GM12878 (cell line): ENCODE measurements around the gene PMM2. TPM values are rescaled to one million over a fixed set of nuclear protein-coding genes. Genes with fewer than 3 reads are reported as not detected.

ENCODE experiments used
- ATAC-seq: fragments of 200-7000 bp; cut with Tn5 transposase; 3 replicates; pipeline ENCODE4 v1.9.1; 2020; ENCODE audit warnings: mild to moderate bottlenecking, moderate library complexity
- BruUV-seq: library from RNA; stranded (reverse); fragments of 400-500 nt; replicated peaks from 2 replicates; lab custom pipeline; 2021; lab: Mats Ljungman, UMichigan
- CTCF ChIA-PET: fragments of 300-600 bp; sonication (Branson Sonifier 250); formaldehyde crosslinking; extraction: SDS; loops from one replicate; lab custom pipeline; 2021; ENCODE audit warnings: inconsistent platforms; lab: Yijun Ruan, JAX
- POLR2A ChIA-PET: fragments of 350-600 bp; formaldehyde crosslinking; extraction: SDS; loops from one replicate; lab custom pipeline; 2021; ENCODE audit warnings: inconsistent platforms; lab: Charles Lee
- RAD21 ChIA-PET: fragments of 300-600 bp; sonication (Branson Sonifier 250); formaldehyde crosslinking; loops from one replicate; lab custom pipeline; 2023; ENCODE audit warnings: antibody characterized with exemption; ENCODE audit not compliant: unreplicated experiment; lab: Charles Lee
- SMC1A ChIA-PET: fragments of 300-600 bp; sonication (Branson Sonifier 250); formaldehyde crosslinking; loops from one replicate; lab custom pipeline; 2023; ENCODE audit not compliant: unreplicated experiment, uncharacterized antibody; lab: Charles Lee
- DNase-seq: peaks from one replicate; pipeline ENCODE4 v3.0.0-alpha.2; 2011; ENCODE audit warnings: low read depth, low spot score
- FAIRE-seq: peaks from 3 replicates; lab custom pipeline; 2011; peaks lifted over from hg19 to GRCh38; lab: Jason Lieb, UNC
- H2AFZ ChIP-seq: 2 replicates; pipeline ENCODE4 v1.6.0; 2011; ENCODE audit warnings: low read depth, low read length, control low read depth; ENCODE audit not compliant: control insufficient read depth
- H3K27ac ChIP-seq: 2 replicates; pipeline ENCODE4 v1.5.1; 2011; ENCODE audit warnings: control low read depth; ENCODE audit not compliant: control insufficient read depth, insufficient read depth
- H3K27me3 ChIP-seq, 2 experiments: replicated peaks in 1 of 2; 2 replicates each; pipeline versions ENCODE4 v1.6.0 to v1.6.1; 2011; ENCODE audit warnings: low read length in 1 of 2; ENCODE audit not compliant: control insufficient read depth in 2 of 2, insufficient read depth in 2 of 2
- H3K36me3 ChIP-seq, 2 experiments: 2 replicates each; pipeline ENCODE4 v1.5.1; 2011; ENCODE audit warnings: low read length in 1 of 2; ENCODE audit not compliant: control insufficient read depth in 2 of 2, insufficient read depth in 2 of 2
- H3K4me1 ChIP-seq: 2 replicates; pipeline ENCODE4 v1.6.1; 2011; ENCODE audit warnings: mild to moderate bottlenecking, low read length, moderate library complexity, mixed read lengths; ENCODE audit not compliant: control insufficient read depth, insufficient read depth
- H3K4me2 ChIP-seq: 2 replicates; pipeline ENCODE4 v1.6.0; 2011; ENCODE audit warnings: control low read depth; ENCODE audit not compliant: control insufficient read depth, insufficient read depth
- H3K4me3 ChIP-seq: fragments of 200-600 bp; sonication (generic); 2 replicates; pipeline ENCODE4 v1.5.1; 2016
- H3K79me2 ChIP-seq: 2 replicates; pipeline ENCODE4 v1.6.0; 2011; ENCODE audit warnings: low read length; ENCODE audit not compliant: control insufficient read depth, insufficient read depth
- H3K9ac ChIP-seq: 2 replicates; pipeline ENCODE4 v1.8.0; 2011; ENCODE audit warnings: low read length, control low read depth, mixed read lengths; ENCODE audit not compliant: control insufficient read depth, insufficient read depth
- H3K9me3 ChIP-seq: replicated peaks from 3 replicates; pipeline ENCODE4 v1.5.1; 2011; ENCODE audit warnings: mild to moderate bottlenecking, low read length; ENCODE audit not compliant: control insufficient read depth, insufficient read depth
- H4K20me1 ChIP-seq: 2 replicates; pipeline ENCODE4 v1.6.0; 2011; ENCODE audit not compliant: control insufficient read depth, insufficient read depth
- ATF7 ChIP-seq: fragments of 450-650 bp; IDR thresholded peaks from 2 replicates; pipeline ENCODE4 v1.6.1; 2016; ENCODE audit warnings: low read depth, mild to moderate bottlenecking
- CBX5 ChIP-seq: sonication (generic); IDR thresholded peaks from 2 replicates; pipeline ENCODE4 v1.6.1; 2016; ENCODE audit warnings: low read depth, moderate library complexity, mild to moderate bottlenecking, inconsistent platforms
- POLR2AphosphoS2 ChIP-seq: IDR thresholded peaks from 2 replicates; pipeline ENCODE4 v1.6.1; 2011; ENCODE audit warnings: low read depth, mild to moderate bottlenecking, low read length, improper control_type of control experiment, moderate library complexity
- POLR2AphosphoS5 ChIP-seq: IDR thresholded peaks from 2 replicates; pipeline ENCODE4 v1.6.1; 2011; ENCODE audit warnings: mild to moderate bottlenecking, low read length, inconsistent platforms
- WGBS: methylation state at CpG from one replicate; pipeline ENCODE4 v1.1.6; 2016; ENCODE audit warnings: low lambda C conversion rate; ENCODE audit not compliant: insufficient replicate concordance, insufficient coverage; ENCODE audit errors: missing lambda C conversion rate; 5-methylcytosine and 5-hydroxymethylcytosine counted together
- in situ Hi-C: fragments of 300-500 bp; cut with MboI; formaldehyde crosslinking; loops from 9 replicates; pipeline ENCODE4 v1.14.3; 2018; ENCODE audit warnings: mixed read lengths
- intact Hi-C: fragments of 100-400 bp; cut with micrococcal nuclease; formaldehyde crosslinking; loops from one replicate; pipeline ENCODE4 v1.14.2; 2022; ENCODE audit not compliant: unreplicated experiment
- polyA plus RNA-seq, 11 experiments: library from polyadenylated mRNA; depleted of rRNA in 4 of 11; unstranded in 6 of 11; stranded (reverse) in 5 of 11; fragments of >200 nt; fragmentation: Nextera tagmentation in 4 of 11; fragmentation: Illumina TruSeq in 1 of 11; extraction: Ambion mirVana in 4 of 11; extraction: Trizol in 1 of 11; gene quantifications; 1 replicate in 1 of 11; 2 replicates in 10 of 11; pipeline versions ENCODE4 v1.2.1 to v1.2.3, GENCODE V29; 2011 to 2016; ENCODE audit warnings: inconsistent platforms in 2 of 11, missing spikeins in 2 of 11, low read depth in 1 of 11
- total RNA-seq, 4 experiments: library from RNA; depleted of rRNA in 3 of 4; stranded (reverse); fragments of >200 nt in 3 of 4; fragmentation: Illumina TruSeq in 1 of 4; extraction: Trizol in 1 of 4; gene quantifications; 2 replicates each; pipeline versions ENCODE4 v1.2.1 to v1.2.3, GENCODE V29; 2013 to 2021
- TF ChIP-seq, protein P1 (sequence below): IDR thresholded peaks from 2 replicates; pipeline ENCODE4 v1.6.1; 2012; ENCODE audit warnings: mild to moderate bottlenecking, low read depth, low read length

PMM2 gene
- total and polyA plus RNA-seq, 10 of the 15 experiments (the other 5 are each of a cell fraction or from before 2014, with no cell fraction given), result 22.6 to 69.4 (median 52.3) TPM

DNA sequence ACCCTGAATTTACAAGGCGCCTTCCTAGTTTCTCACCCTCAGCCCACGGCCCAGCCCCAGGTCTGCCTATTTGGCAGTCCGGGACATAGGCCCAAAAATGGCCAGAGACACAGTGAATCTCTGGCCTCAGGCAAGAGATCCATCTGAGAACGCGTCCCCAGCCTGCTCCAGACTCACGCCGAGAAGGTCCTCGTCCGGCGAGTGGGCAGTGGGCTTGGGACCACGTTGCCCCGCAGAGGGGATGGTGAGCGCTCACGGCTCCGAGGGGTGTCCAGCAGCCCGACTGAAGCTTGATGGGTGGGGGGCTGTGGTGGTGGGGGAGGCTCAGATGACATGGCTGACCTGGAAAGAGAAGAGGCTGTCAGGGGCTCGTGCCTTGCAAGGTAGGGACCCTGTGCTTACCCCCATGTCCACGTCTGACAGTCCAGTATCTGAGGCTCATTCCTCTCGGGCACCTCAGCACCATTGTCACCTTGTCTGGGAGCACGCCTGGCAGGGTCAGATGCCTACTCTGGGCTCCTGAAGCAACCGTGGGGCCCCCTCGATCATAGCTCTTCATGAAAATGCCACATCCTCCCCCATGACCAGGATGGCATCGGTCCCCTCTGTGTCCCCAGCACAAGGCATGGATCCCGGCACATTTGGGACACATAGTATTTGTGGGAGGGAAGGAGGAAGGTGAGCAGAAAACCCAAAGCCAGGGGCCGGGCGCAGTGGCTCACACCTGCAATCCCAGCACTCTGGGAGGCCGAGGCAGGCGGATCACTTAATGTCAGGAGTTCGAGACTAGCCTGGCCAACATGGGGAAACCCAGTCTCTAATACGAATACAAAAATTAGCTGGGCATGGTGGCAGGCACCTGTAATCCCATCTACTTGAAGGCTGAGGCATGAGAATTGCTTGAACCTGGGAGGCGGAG is 61.6 kb downstream of the PMM2 start:
- in situ Hi-C loops, result no loop called here
- no peak overlapping the region for H3K4me3 ChIP-seq
- no peak overlapping the region for H2AFZ ChIP-seq
- no peaks in the 10 kb centered on the region for H3K27me3 ChIP-seq
- POLR2A ChIA-PET, result interaction anchor here (1.5 to 2.5 kb wide), 2 partner anchors 10 to 58 kb away, joined by 3 to 8 read pairs; partner anchors contain the start of gene CARHSP1
- RAD21 ChIA-PET, result interaction anchor here (0.8 to 1.0 kb wide), 2 partner anchors 10 to 40 kb away, joined by 3 read pairs; partner anchors contain the start of gene CARHSP1
- H3K4me2 ChIP-seq, result no peak overlapping the region
- peaks cover 33% of the 10 kb centered on the region for H3K79me2 ChIP-seq
- DNase-seq (no peak), FAIRE-seq (no peak), ATAC-seq (no peak)
- H3K9me3 ChIP-seq, result no peaks in the 10 kb centered on the region; the same call in 2 of the 3 replicates
- H4K20me1 ChIP-seq, result peaks cover 6% of the 10 kb centered on the region
- intact Hi-C loops, result no loop called here
- WGBS, result 90% methylated on average over 31 of the region's 31 CpGs
- H3K36me3 ChIP-seq, result peaks cover 16 to 39% of the 10 kb centered on the region in 2 experiments
- CTCF ChIA-PET, result interaction anchor here (0.8 to 1.7 kb wide), 3 partner anchors 14 to 21 kb away, joined by 5 to 6 read pairs (median 5); no protein-coding TSS in a partner anchor
- H3K27ac ChIP-seq, result no peak overlapping the region
- SMC1A ChIA-PET, result no interaction called here
- TF ChIP-seq CBX5 (no peak), ATF7 (no peak), POLR2AphosphoS2 (peak; percentile 72; the same call in 1 of the 2 replicates), POLR2AphosphoS5 (peak; percentile 34; the same call in 1 of the 2 replicates)
- TF ChIP-seq, protein P1, sequence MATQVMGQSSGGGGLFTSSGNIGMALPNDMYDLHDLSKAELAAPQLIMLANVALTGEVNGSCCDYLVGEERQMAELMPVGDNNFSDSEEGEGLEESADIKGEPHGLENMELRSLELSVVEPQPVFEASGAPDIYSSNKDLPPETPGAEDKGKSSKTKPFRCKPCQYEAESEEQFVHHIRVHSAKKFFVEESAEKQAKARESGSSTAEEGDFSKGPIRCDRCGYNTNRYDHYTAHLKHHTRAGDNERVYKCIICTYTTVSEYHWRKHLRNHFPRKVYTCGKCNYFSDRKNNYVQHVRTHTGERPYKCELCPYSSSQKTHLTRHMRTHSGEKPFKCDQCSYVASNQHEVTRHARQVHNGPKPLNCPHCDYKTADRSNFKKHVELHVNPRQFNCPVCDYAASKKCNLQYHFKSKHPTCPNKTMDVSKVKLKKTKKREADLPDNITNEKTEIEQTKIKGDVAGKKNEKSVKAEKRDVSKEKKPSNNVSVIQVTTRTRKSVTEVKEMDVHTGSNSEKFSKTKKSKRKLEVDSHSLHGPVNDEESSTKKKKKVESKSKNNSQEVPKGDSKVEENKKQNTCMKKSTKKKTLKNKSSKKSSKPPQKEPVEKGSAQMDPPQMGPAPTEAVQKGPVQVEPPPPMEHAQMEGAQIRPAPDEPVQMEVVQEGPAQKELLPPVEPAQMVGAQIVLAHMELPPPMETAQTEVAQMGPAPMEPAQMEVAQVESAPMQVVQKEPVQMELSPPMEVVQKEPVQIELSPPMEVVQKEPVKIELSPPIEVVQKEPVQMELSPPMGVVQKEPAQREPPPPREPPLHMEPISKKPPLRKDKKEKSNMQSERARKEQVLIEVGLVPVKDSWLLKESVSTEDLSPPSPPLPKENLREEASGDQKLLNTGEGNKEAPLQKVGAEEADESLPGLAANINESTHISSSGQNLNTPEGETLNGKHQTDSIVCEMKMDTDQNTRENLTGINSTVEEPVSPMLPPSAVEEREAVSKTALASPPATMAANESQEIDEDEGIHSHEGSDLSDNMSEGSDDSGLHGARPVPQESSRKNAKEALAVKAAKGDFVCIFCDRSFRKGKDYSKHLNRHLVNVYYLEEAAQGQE, result no peak
- H3K4me1 ChIP-seq, result peaks cover 1% of the 10 kb centered on the region; the same call in 1 of the 2 replicates
- no peak overlapping the region for H3K9ac ChIP-seq
- BruUV-seq, result no TSS peak
